Heart left ventricle (tissue), 16 donors: Measurements from ENCODE around the gene RHO. TPM values are rescaled to one million over a fixed set of nuclear protein-coding genes. Genes with fewer than 3 reads are reported as not detected.

Experiments
- ATAC-seq, 4 donors: fragments of 200-7000 bp; cut with Tn5 transposase; one replicate each; pipeline ENCODE4 v1.9.1; 2020 to 2022; ENCODE audit warnings: moderate library complexity in 4 of 4, mild to moderate bottlenecking in 3 of 4, moderate number of reproducible peaks in 1 of 4
- DNase-seq, 5 donors: peaks; one replicate each; pipeline ENCODE4 v3.0.0-alpha.2; 2020
- H3K27ac ChIP-seq, 12 donors: fragments of 200-600 bp; sonication (generic) in 4 of 12; one replicate each; pipeline versions ENCODE4 v1.5.0 to v1.8.0; 2016 to 2022; ENCODE audit warnings: mild to moderate bottlenecking in 2 of 12
- H3K27me3 ChIP-seq, 9 donors: fragments of 200-600 bp; sonication (generic) in 2 of 9; one replicate each; pipeline versions ENCODE4 v1.5.1 to v1.8.0; 2016 to 2022; ENCODE audit warnings: mild to moderate bottlenecking in 3 of 9
- H3K36me3 ChIP-seq, 9 donors: fragments of 200-600 bp; sonication (generic) in 2 of 9; one replicate each; pipeline versions ENCODE4 v1.5.0 to v1.8.0; 2018 to 2022; ENCODE audit warnings: mild to moderate bottlenecking in 2 of 9
- H3K4me1 ChIP-seq, 12 donors: fragments of 200-600 bp; sonication (generic) in 4 of 12; one replicate each; pipeline versions ENCODE4 v1.5.0 to v1.8.0; 2016 to 2022; ENCODE audit warnings: mild to moderate bottlenecking in 3 of 12
- H3K4me3 ChIP-seq, 12 donors: fragments of 200-600 bp; sonication (generic) in 4 of 12; one replicate each; pipeline versions ENCODE4 v1.5.0 to v1.8.0; 2017 to 2022; ENCODE audit warnings: mild to moderate bottlenecking in 9 of 12, moderate library complexity in 4 of 12
- H3K9me3 ChIP-seq, 12 donors: fragments of 200-600 bp; sonication (generic) in 4 of 12; one replicate each; pipeline versions ENCODE4 v1.5.0 to v1.8.0; 2016 to 2022; ENCODE audit warnings: mild to moderate bottlenecking in 1 of 12
- CTCF ChIP-seq, 12 donors: fragments of 200-600 bp; sonication (generic) in 4 of 12; IDR thresholded peaks; one replicate each; pipeline versions ENCODE4 v1.5.0 to v1.8.0; 2018 to 2022; ENCODE audit warnings: antibody characterized with exemption in 12 of 12, mild to moderate bottlenecking in 5 of 12
- POLR2A ChIP-seq, 2 donors: fragments of 450-650 bp; IDR thresholded peaks; one replicate each; pipeline ENCODE4 v1.6.1; 2017; ENCODE audit warnings: antibody characterized with exemption in 2 of 2, mild to moderate bottlenecking in 2 of 2, moderate library complexity in 2 of 2
- WGBS, 4 donors: extraction: QIAGEN DNeasy Blood & Tissue Kit in 2 of 4; methylation state at CpG; one replicate each; pipeline versions ENCODE4 v1.1.5 to v1.1.7; 2013 to 2018; 5-methylcytosine and 5-hydroxymethylcytosine counted together
- intact Hi-C, 10 donors: fragments of 100-400 bp; cut with DNase I; formaldehyde crosslinking; loops; one replicate each; pipeline versions ENCODE4 v1.11.1 to v1.14.2; 2022
- polyA plus RNA-seq, 2 donors: library from polyadenylated mRNA; stranded (reverse); fragments of 200-250 nt; gene quantifications; one replicate each; pipeline ENCODE4 v1.2.3, GENCODE V29; 2013
- total RNA-seq, 9 donors: library from RNA; depleted of rRNA in 2 of 9; stranded (reverse); fragments of >200 nt in 2 of 9; fragmentation: NEBNext Ultra II Directional in 3 of 9; extraction: Animal tissue kit (Norgen Biotek cat#: 25700) in 3 of 9; gene quantifications; one replicate each; pipeline versions ENCODE4 v1.1.0 to v1.2.4, GENCODE V29; 2016 to 2023
- donor health status: ischemic (EF 13 %, LVEDD 7.1; RV severe dilation, severe dysfunction).
- donor health status: healthy with polysubstance abuse.
- donor health status: DM: no; HTN: yes; CAD: no.
- donor health status: DM: no; HTN: no; CAD: no.
- donor health status: ischemic (EF 25% LVEDD 6.9; RV normal size, moderate dysfunction).
- donor health status: ischemic (EF 25% LVEDD 5.7; RV mildly dilated, moderate dysfunction).
- donor health status: healthy.
- donor health status: DM: yes; HTN: yes; CAD: no.
- donor health status: ischemic (EF 35%, LVEDD 5.7; RV mildly dilated, moderate dysfunction).
- donor health status: nonischemic (EF 11% LVEDD 7.7; RV severe dilation, severe dysfunction).
- donor health status: DM: yes; HTN: yes; CAD: no.
- donor health status: PGD.
- donor health status: ischemic (EF 29% LVEDD 5.4; RV normal size, mild dysfunction).
- donor health status: nonischemic (EF 23%, LVEDD 6.1; RV moderate dilation, normal function).

RHO gene
- total and polyA plus RNA-seq, 11 donors, result 0.08 TPM; not detected in 10

DNA sequence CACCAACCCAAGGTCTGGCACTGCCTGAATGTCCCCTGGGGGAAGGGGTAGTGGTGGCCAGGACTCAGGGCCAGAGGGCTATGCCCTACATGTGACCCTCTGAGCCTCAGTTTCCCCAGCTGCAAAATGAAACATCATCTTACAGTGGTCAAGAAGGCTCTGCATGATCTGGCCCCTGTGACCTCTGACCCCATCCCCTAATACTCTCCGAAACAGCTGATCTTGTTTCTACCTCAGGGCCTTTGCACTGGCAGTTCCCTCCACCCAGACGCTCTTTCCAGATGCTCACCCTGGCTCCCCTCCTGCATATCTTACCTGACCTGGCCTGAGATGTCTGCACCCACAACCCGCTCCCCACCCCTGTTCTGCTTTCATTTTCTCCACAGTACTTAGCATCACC is 56.2 kb downstream of the RHO start:
- Histone ChIP-seq H3K27me3 (no peaks in the 10 kb centered on the region), H3K4me1 (peaks cover 0 to 44% (median 24%) of the 10 kb centered on the region in 12 donors), H3K27ac (no peak overlapping the region), H3K9me3 (no peaks in the 10 kb centered on the region), H3K36me3 (peaks cover 0 to 96% (median 70%) of the 10 kb centered on the region in 9 donors), H3K4me3 (no peak overlapping the region)
- intact Hi-C loops, result no loop called here
- DNase-seq (no peak), ATAC-seq (no peak)
- WGBS, 4 donors, result 64 to 96% (median 85%) methylated on average over 3 of the region's 3 CpGs
- TF ChIP-seq CTCF (IDR thresholded peaks at IDR 0.05) (no peak), POLR2A (IDR thresholded peaks at IDR 0.05) (no peak)

Other genes starting within 250 kb of the RHO start
- gene HMCES, start 249.8 kb upstream of the RHO start, total RNA-seq, result 10 to 100 TPM; 30.0 to 46.3 (median 37.7) TPM
- 10 to 100 TPM; 30.7 to 46.6 TPM for gene HMCES, start 249.8 kb upstream of the RHO start, polyA plus RNA-seq
- under 1 TPM in 4 of 9 donors, not detected in 5; 0.09 to 0.20 (median 0.14) TPM for gene EFCAB12, start 100.0 kb upstream of the RHO start, total RNA-seq
- under 1 TPM; 0.07 to 0.11 TPM for gene EFCAB12, start 100.0 kb upstream of the RHO start, polyA plus RNA-seq
- gene MBD4, start 88.7 kb upstream of the RHO start, total RNA-seq, result 10 to 100 TPM; 13.0 to 26.7 (median 20.6) TPM
- gene MBD4, start 88.7 kb upstream of the RHO start, polyA plus RNA-seq, result 10 to 100 TPM; 10.8 to 42.3 TPM
- gene IFT122, start 88.4 kb upstream of the RHO start, total RNA-seq, result 10 to 100 TPM; 13.1 to 34.2 (median 16.6) TPM
- gene IFT122, start 88.4 kb upstream of the RHO start, polyA plus RNA-seq, result 10 to 100 TPM in 1 of 2 donors, 1 to 10 TPM in 1; 7.2 to 25.2 TPM
- gene H1-8, start 14.5 kb downstream of the RHO start, total RNA-seq, result not detected
- not detected for gene H1-8, start 14.5 kb downstream of the RHO start, polyA plus RNA-seq
- 100 to 1,000 TPM in 2 of 9 donors, 10 to 100 TPM in 7; 40.8 to 218 (median 64.9) TPM for gene PLXND1, start 78.0 kb downstream of the RHO start, total RNA-seq
- 10 to 100 TPM; 66.4 to 67.3 TPM for gene PLXND1, start 78.0 kb downstream of the RHO start, polyA plus RNA-seq